Esophagus squamous epithelium (tissue), 5 donors: Measurements from ENCODE around the gene PRKAR1B. TPM values are rescaled to one million over a fixed set of nuclear protein-coding genes. Genes with fewer than 3 reads are reported as not detected.

Experiments used
- DNase-seq: peaks from one replicate; lab custom pipeline; 2025; lab: John Stamatoyannopoulos, UW
- H3K27ac ChIP-seq, 4 donors: fragments of 200-600 bp; sonication (generic); one replicate each; pipeline ENCODE4 v1.5.1; 2016 to 2019; ENCODE audit warnings: mild to moderate bottlenecking in 1 of 4
- H3K27me3 ChIP-seq, 4 donors: fragments of 200-600 bp; sonication (generic); 1 replicate in 3 of 4; 2 replicates in 1 of 4; pipeline versions ENCODE4 v1.5.1 to v1.6.0; 2017 to 2021; ENCODE audit warnings: antibody characterized with exemption in 1 of 4
- H3K36me3 ChIP-seq, 3 donors: fragments of 200-600 bp; sonication (generic); one replicate each; pipeline ENCODE4 v1.5.1; 2016 to 2019
- H3K4me1 ChIP-seq, 3 donors: fragments of 200-600 bp; sonication (generic); one replicate each; pipeline ENCODE4 v1.5.1; 2017 to 2019
- H3K4me3 ChIP-seq, 4 donors: fragments of 200-600 bp; sonication (generic); 1 replicate in 3 of 4; 2 replicates in 1 of 4; pipeline ENCODE4 v1.5.1; 2016 to 2019; ENCODE audit warnings: mild to moderate bottlenecking in 2 of 4, moderate library complexity in 1 of 4
- H3K9me3 ChIP-seq, 3 donors: fragments of 200-600 bp; sonication (generic); one replicate each; pipeline ENCODE4 v1.5.1; 2016 to 2019
- CTCF ChIP-seq, 6 experiments: fragments of 450-650 bp in 4 of 6; fragments of 200-600 bp in 2 of 6; sonication (generic) in 2 of 6; IDR thresholded peaks; one replicate each; pipeline ENCODE4 v1.5.1; 2016 to 2019; ENCODE audit warnings: antibody characterized with exemption in 6 of 6, mild to moderate bottlenecking in 4 of 6, moderate library complexity in 4 of 6
- POLR2A ChIP-seq, 4 donors: fragments of 450-650 bp; IDR thresholded peaks; one replicate each; pipeline ENCODE4 v1.6.1; 2017; ENCODE audit warnings: antibody characterized with exemption in 4 of 4, mild to moderate bottlenecking in 4 of 4, moderate library complexity in 3 of 4
- WGBS, 2 donors: methylation state at CpG; one replicate each; pipeline ENCODE4 v1.1.5; 2018; 5-methylcytosine and 5-hydroxymethylcytosine counted together
- intact Hi-C: fragments of 100-400 bp; cut with DNase I; formaldehyde crosslinking; loops from one replicate; pipeline ENCODE4 v1.15.0; 2022
- total RNA-seq, 4 donors: library from RNA; depleted of rRNA; stranded (reverse); fragments of >200 nt; gene quantifications; one replicate each; pipeline ENCODE4 v1.1.0, GENCODE V29; 2016
- donor health status: DM: yes; HTN: yes; CAD: no.

PRKAR1B gene
- total RNA-seq, 4 donors from 2014 or later: 10.2 to 13.1 (median 12.5) TPM

DNA sequence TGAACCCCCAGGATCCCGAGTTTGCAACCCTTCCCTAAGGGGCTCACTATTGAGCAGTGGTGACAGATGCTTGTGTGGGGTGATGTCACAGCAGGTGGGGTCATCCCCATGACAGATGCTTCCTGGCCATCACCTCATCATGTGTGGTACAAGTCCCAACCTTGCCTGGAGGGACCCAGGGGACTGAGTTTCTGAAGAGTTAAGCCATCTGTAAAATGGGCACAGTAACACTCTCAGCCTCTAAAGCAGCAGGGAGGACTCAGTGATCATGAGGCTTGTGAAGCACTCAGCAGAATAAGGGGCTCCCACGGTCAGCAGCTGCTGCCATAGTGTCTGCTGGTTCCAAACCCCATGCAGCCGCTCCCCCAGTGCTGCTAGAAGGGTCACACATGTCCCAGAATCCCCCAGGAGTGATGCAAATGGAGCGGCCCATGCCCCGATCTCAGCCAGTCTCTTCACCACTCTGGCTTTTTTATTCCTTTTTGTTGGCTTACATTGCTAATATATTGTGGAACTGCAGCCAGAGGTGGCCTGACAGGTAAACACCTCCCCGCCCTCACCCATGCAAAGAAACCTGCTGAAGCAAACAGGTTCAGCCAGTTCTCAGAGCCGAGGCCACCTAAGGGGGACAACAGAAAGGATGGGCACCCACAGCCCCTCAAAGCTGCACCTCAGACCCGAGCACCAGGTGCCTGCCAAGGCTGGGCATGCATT lies 105.4 kb downstream of the PRKAR1B start:
- Histone ChIP-seq H3K9me3 (peaks cover 0 to 22% (median 12%) of the 10 kb centered on the region in 3 donors), H3K27me3 (no peaks in the 10 kb centered on the region), H3K4me1 (peaks cover 4 to 32% (median 5%) of the 10 kb centered on the region in 3 donors), H3K27ac (peak overlapping the region in 1 of 4 donors; percentile 43), H3K4me3 (no peak overlapping the region), H3K36me3 (no peaks in the 10 kb centered on the region)
- WGBS, 2 donors: 52 to 62% methylated on average over 3 to 4 of the region's 8 CpGs
- TF ChIP-seq CTCF (IDR thresholded peaks at IDR 0.05) (no peak), POLR2A (IDR thresholded peaks at IDR 0.05) (no peak)
- intact Hi-C loops: no loop called here
- DNase-seq: no peak

GRCh38 chr7:620885-621284 lies 106.2 kb downstream of the PRKAR1B start:
- Histone ChIP-seq H3K27ac (no peak overlapping the region), H3K4me1 (peaks cover 4 to 36% (median 5%) of the 10 kb centered on the region in 3 donors), H3K4me3 (no peak overlapping the region), H3K36me3 (no peaks in the 10 kb centered on the region), H3K9me3 (peaks cover 0 to 22% (median 12%) of the 10 kb centered on the region in 3 donors), H3K27me3 (no peaks in the 10 kb centered on the region)
- intact Hi-C loops: no loop called here
- TF ChIP-seq POLR2A (IDR thresholded peaks at IDR 0.05) (no peak), CTCF (IDR thresholded peaks at IDR 0.05) (no peak)
- no peak for DNase-seq

- WGBS, 2 donors: 34 to 43% methylated on average over 5 of the region's 5 CpGs
- H3K27ac ChIP-seq: peak overlapping the region in 2 of 4 donors; percentile 8 to 63
- H3K9me3 ChIP-seq: peaks cover 0 to 16% (median 9%) of the 10 kb centered on the region in 3 donors
- peaks cover 4 to 36% (median 5%) of the 10 kb centered on the region in 3 donors for H3K4me1 ChIP-seq
- H3K27me3 ChIP-seq: no peaks in the 10 kb centered on the region
- no peak for DNase-seq
- intact Hi-C loops: no loop called here
- H3K36me3 ChIP-seq: no peaks in the 10 kb centered on the region
- no peak for TF ChIP-seq CTCF (IDR thresholded peaks at IDR 0.05)
- no peak for TF ChIP-seq POLR2A (IDR thresholded peaks at IDR 0.05)
- no peak overlapping the region for H3K4me3 ChIP-seq
These were observed 107.0 kb downstream of the PRKAR1B start for GRCh38 chr7:620056-620455.

DNA sequence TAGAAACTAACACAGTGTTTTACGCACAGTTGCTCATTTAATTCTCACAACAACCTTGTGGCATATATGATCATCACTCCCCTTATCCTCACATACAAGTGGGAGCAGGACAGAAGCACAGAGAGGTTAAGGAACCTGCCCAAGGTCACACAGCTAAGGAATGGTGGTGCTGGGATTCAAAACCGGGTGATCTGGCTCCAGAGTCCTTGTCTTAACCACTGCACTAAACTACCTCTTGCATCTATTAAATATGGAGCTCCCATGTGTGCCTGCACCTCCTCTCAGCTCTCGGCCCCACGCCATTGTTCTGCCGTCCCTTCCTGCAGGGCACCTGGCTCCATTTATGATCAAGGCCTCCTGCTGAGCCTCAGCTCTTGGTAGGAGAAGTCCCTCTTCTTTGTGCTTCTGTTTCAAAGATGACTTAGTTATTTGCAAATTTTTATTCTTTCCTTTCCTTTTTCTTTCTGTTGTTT lies 107.7 kb downstream of the PRKAR1B start:
- WGBS, 2 donors: 91 to 94% methylated on average over 5 of the region's 5 CpGs
- Histone ChIP-seq H3K9me3 (peaks cover 0 to 14% (median 9%) of the 10 kb centered on the region in 3 donors), H3K27ac (peak overlapping the region in 1 of 4 donors; percentile 63), H3K4me3 (no peak overlapping the region), H3K36me3 (no peaks in the 10 kb centered on the region), H3K4me1 (peaks cover 4 to 36% (median 5%) of the 10 kb centered on the region in 3 donors), H3K27me3 (no peaks in the 10 kb centered on the region)
- no peak for DNase-seq
- TF ChIP-seq CTCF (IDR thresholded peaks at IDR 0.05): no peak
- no peak for TF ChIP-seq POLR2A (IDR thresholded peaks at IDR 0.05)
- intact Hi-C loops: no loop called here
